GM12875 (cell line): Measurements from ENCODE around the gene TMEM80.
A peak's percentile ranks its signal among the peaks of the same experiment; 100 is the strongest.

Experiments
- H3K4me3 ChIP-seq: one replicate; pipeline ENCODE4 v1.5.1; 2011; ENCODE audit warnings: low read depth, low read length, control low read depth
- TF ChIP-seq, protein P1 (sequence below): IDR thresholded peaks from 2 replicates; pipeline ENCODE4 v1.5.1; 2011; ENCODE audit warnings: low read depth, mild to moderate bottlenecking, control low read depth, inconsistent platforms, low read length, moderate library complexity, borderline replicate concordance; ENCODE audit not compliant: insufficient read depth

Gene TMEM80

DNA sequence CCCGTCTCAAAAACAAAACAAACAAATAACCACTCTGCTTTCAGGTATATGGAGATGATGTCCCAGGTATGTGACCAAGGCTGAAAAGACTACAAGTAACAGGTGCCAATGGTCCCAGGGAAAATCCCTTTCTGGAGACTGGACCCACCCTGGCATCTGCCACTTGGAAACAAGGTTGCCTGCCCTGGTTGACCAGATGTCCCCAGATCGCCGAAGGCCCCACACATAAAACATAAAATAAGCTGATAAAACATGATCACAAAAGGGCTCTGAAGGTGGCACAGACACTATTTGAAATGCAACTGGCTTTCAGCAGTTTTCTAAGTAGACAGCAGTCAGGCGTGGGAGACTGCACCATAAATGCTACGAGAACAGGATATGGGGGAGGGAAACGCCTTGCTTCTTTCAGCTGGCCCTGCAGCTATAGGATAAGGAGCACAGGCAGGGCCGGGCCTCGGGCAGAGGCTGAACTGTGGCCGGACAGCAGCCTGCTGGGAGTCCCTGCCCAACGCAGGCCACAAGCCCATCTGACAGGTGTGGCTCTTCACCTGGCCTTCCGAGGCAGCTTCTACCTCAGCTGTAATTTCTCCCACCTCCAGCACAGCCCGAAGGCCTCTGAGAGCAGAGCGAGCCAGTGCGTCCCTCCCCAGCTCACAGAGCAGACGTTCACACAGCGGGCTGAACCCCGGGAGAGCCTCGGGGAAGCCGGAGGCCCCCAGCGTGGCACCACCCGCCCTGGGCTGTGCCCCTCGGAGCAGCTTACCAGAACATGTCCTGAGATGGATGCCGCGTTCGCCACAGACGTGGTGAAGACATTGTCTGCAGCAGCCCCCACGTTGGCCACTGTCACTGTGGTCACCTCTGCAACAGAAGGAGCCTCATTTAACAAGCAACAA is 4.6 kb upstream of the TMEM80 start:
- H3K4me3 ChIP-seq = no peak overlapping the region
- TF ChIP-seq, protein P1, sequence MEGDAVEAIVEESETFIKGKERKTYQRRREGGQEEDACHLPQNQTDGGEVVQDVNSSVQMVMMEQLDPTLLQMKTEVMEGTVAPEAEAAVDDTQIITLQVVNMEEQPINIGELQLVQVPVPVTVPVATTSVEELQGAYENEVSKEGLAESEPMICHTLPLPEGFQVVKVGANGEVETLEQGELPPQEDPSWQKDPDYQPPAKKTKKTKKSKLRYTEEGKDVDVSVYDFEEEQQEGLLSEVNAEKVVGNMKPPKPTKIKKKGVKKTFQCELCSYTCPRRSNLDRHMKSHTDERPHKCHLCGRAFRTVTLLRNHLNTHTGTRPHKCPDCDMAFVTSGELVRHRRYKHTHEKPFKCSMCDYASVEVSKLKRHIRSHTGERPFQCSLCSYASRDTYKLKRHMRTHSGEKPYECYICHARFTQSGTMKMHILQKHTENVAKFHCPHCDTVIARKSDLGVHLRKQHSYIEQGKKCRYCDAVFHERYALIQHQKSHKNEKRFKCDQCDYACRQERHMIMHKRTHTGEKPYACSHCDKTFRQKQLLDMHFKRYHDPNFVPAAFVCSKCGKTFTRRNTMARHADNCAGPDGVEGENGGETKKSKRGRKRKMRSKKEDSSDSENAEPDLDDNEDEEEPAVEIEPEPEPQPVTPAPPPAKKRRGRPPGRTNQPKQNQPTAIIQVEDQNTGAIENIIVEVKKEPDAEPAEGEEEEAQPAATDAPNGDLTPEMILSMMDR = no peak

DNA sequence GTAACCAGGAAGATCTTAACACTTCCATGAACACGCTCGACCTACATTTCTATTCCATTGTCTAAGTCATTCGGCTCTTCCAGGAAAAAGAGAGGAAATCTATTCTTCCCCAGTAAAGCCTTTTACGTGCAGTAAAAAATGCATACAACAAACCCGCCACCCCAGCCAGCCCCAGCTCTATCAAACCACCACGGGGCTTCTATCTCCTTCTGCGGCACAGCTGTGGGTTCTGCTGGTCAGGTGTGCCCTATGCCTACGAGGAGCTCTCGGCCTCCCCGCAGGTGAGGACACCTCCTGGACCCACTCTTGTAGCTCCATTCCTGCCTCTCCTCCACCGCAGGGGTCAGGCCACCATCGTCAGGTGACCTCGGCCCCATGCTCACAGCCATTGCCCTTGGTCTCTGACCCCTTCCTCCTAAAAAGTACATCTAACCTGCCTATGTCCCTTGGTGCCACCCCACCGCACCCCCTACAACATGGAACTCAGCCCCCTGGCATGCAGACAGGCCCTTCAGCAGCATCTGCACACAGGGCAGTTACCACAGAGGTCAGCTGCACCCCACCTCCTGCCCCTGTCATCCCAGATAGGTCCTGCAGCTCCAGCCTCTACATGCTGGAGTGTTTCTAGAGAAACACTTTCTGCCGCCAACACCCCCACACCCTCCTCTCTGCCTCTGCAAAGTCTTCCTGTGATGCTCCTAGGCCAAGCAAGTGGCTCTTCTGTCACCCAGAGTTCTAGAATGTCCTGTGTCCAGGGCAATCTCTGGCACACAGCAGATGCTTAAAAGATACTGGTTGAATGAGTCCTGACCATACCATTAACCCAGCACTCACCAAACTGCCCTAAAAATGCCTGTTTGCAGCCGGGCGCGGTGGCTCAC is 3.7 kb upstream of the TMEM80 start:
- TF ChIP-seq, protein P1 = no peak

DNA sequence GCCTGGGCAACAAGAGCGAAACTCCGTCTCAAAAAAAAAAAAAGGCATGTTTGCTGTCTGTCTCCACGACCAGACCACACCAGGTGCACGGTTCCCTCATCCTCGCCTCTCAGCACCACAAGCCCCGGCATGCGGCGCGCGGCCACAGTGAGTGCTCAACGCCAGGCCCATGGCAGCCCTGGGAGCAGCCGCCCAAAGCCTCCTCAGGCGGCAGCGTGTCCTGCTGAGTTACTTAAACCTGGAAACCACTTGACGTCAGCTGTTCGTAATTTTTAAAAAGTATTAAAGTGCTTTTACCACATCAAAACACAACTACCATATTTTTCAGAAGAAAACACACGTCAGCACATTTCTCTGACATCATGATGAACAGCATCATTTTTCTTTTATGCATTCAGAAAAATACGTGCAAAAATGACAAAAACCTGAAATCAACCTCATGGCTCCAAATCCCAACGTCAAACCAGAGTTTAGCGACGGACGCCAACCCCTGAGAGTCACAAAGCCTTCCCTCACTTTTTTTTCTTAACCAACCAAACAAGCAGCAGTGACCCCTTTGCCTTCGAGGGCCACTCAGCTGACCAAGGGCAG is 2.7 kb upstream of the TMEM80 start:
- TF ChIP-seq, protein P1 = no peak
- no peak overlapping the region for H3K4me3 ChIP-seq

More for the DNA sequence above, 3.7 kb upstream of the TMEM80 start:
- H3K4me3 ChIP-seq = no peak overlapping the region

DNA sequence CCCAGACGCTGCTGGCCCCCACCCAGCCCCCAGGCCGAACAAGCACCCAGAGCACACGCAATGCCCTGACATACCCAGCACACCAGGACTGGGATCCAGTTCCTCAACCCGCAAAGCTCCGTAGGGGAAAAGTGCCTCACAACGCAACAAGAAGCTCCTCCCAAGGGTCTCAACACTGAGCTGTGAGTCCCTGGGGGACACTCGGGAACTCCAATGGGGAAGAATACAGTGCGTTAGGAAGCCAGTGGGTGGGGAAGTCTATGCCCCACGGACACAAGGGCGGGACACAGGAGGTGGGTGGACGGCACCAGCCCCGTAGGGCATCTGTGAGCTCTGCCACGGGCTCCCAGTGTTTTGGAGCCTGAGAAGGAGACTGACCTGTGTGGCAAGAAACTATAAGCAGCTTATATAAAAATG is 2.2 kb upstream of the TMEM80 start:
- TF ChIP-seq, protein P1 = no peak

DNA sequence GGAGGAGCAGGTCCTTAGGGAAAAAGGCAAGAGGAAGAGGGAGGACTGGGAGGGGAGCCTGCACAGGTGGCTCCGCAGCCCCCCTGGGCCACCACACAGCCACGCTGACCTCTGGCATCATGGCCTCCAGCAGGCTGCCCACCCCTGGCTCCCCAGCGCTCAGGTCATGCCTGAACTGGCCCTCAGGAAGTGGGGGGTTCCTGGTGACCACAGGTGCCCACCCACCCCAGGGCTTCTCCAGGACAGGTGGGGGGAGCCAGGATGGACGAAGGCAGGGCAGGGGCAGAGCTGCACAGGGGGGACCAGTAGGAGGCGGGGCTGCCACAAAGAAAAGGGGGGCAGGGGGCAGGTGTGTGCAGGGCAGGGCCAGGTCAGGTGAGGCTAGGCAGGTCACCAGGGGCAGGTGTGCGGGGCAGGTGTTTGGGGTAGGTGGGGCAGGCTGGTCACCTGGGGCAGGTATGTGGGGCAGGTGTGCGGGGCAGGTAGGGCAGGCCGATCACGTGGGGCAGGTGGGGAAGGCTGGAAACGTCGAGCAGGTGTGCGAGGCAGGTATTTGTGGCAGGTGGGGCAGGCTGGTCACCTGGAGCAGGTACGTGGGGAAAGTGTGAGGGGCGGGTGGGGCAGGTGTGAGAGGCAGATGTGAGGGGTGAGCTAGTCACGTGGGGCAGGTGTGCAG is 1.6 kb upstream of the TMEM80 start:
- TF ChIP-seq, protein P1 = no peak
- H3K4me3 ChIP-seq = peak overlapping the region; percentile 49

More for the DNA sequence above, 2.2 kb upstream of the TMEM80 start:
- peak overlapping the region; percentile 49 for H3K4me3 ChIP-seq

DNA sequence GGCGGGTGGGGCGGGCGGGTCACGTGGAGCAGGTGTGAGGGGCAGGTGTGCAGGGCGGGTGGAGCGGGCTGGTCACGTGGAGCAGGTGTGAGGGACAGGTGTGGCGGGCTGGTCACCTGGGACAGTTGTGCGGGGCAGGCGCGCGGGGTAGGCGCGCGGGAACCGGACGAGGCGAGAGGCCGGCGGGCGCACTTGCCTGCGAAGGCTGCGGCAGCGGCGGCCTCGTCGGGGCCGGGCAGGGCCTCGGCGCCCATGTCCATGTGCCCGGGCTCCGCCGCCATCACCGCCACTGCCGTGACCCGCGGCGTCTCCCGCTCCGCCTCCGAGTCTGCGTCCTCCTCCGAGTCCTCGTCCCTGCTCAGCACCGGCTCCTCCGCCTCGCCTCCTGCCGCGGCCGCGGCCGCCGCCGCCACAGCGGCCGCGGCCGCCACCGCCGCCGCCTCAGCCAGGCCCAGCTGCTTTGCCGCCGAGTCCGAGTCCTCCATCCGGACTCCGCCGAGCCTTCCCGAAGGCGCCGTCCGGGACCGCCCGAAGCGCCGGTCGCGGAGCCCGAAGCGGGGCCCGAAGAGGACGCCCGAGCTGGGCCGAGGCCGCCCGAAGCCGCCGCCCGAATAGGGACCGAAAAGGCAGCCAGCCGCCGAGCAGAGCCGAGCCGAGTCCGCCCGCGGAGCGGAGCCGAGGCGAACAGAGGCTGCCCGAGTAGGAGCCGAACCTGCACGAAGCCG is 891 bp upstream of the TMEM80 start, which contains the start of gene DEAF1:
Gene DEAF1, minus strand, starts transcription at position 660 of the 725 bp plus-strand sequence. Its CDS starts 175 bp downstream, at position 485.
- TF ChIP-seq, protein P1 = no peak
- H3K4me3 ChIP-seq = peak within 1 kb of the TSS; percentile 87
